HepG2 (cell line): ENCODE results near the gene CNTFR. TPM values are rescaled to one million over a fixed set of nuclear protein-coding genes. Genes with fewer than 3 reads are reported as not detected.

ENCODE experiments used
- ELF1 ChIP-seq: sonication (generic); formaldehyde crosslinking; IDR thresholded peaks from 2 replicates; pipeline ENCODE4 v1.4.0; 2020; ENCODE audit warnings: missing genetic modification reagents
- ERF ChIP-seq: IDR thresholded peaks from 2 replicates; pipeline ENCODE4 v1.6.1; 2018; ENCODE audit warnings: missing biosample characterization, missing genetic modification reagents
- FOXO1 ChIP-seq: sonication (generic); formaldehyde crosslinking; IDR thresholded peaks from 2 replicates; pipeline ENCODE4 v1.4.0; 2020; ENCODE audit warnings: missing genetic modification reagents
- GABPB1 ChIP-seq: IDR thresholded peaks from 2 replicates; pipeline ENCODE4 v1.6.1; 2016; ENCODE audit warnings: mild to moderate bottlenecking, missing genetic modification reagents, moderate library complexity, missing compliant biosample characterization
- HOXA5 ChIP-seq: sonication (generic); formaldehyde crosslinking; IDR thresholded peaks from 2 replicates; pipeline ENCODE4 v1.4.0; 2020; ENCODE audit warnings: missing genetic modification reagents
- KDM6A ChIP-seq: IDR thresholded peaks from 2 replicates; pipeline ENCODE4 v1.6.1; 2016; ENCODE audit warnings: low read depth
- RFX5 ChIP-seq: IDR thresholded peaks from 2 replicates; pipeline ENCODE4 v1.6.1; 2011; ENCODE audit warnings: low read depth, low read length, improper control_type of control experiment
- SAP130 ChIP-seq: IDR thresholded peaks from 2 replicates; pipeline ENCODE4 v1.6.1; 2016; ENCODE audit warnings: low read depth
- STAG1 ChIP-seq: sonication (generic); formaldehyde crosslinking; IDR thresholded peaks from 2 replicates; pipeline ENCODE4 v1.4.0; 2020; ENCODE audit warnings: missing genetic modification reagents
- SUZ12 ChIP-seq: fragments of 150-350 bp; IDR thresholded peaks from 2 replicates; pipeline ENCODE4 v1.6.1; 2014; ENCODE audit warnings: low read depth, low read length
- XRCC5 ChIP-seq: fragments of 200-400 bp; formaldehyde crosslinking; optimal IDR thresholded peaks from 2 replicates; pipeline ENCODE3; 2017; ENCODE audit warnings: mild to moderate bottlenecking, low read length
- ZBTB1 ChIP-seq: sonication (generic); formaldehyde crosslinking; IDR thresholded peaks from 2 replicates; pipeline ENCODE4 v1.4.0; 2020; ENCODE audit warnings: missing genetic modification reagents, borderline replicate concordance
- ZNF383 ChIP-seq: sonication (generic); formaldehyde crosslinking; IDR thresholded peaks from 2 replicates; pipeline ENCODE4 v1.4.0; 2020; ENCODE audit warnings: missing genetic modification reagents, mild to moderate bottlenecking, borderline replicate concordance
- ZNF703 ChIP-seq: sonication (generic); formaldehyde crosslinking; IDR thresholded peaks from 2 replicates; pipeline ENCODE4 v1.5.1; 2020; ENCODE audit warnings: missing genetic modification reagents, mild to moderate bottlenecking, moderate library complexity, borderline replicate concordance
- ZNF772 ChIP-seq: sonication (generic); formaldehyde crosslinking; IDR thresholded peaks from 2 replicates; pipeline ENCODE4 v1.5.0; 2020; ENCODE audit warnings: mild to moderate bottlenecking, missing genetic modification reagents
- ZSCAN9 ChIP-seq: IDR thresholded peaks from 2 replicates; pipeline ENCODE4 v1.6.1; 2016; ENCODE audit warnings: borderline replicate concordance
- polyA plus RNA-seq, 8 experiments: library from polyadenylated mRNA; depleted of rRNA in 3 of 8; stranded (reverse) in 7 of 8; unstranded in 1 of 8; fragments of >200 nt; fragmentation: Illumina TruSeq in 4 of 8; extraction: Trizol in 4 of 8; gene quantifications; 2 replicates each; pipeline versions ENCODE4 v1.2.1 to v1.2.3, GENCODE V29; 2011 to 2016; ENCODE audit warnings: low read depth in 4 of 8, missing spikeins in 1 of 8, mixed read lengths in 1 of 8; ENCODE audit not compliant: insufficient read depth in 1 of 8
- total RNA-seq, 5 experiments: library from RNA; depleted of rRNA; stranded (reverse); fragments of >200 nt; fragmentation: Illumina TruSeq; extraction: Trizol; gene quantifications; 2 replicates each; pipeline ENCODE4 v1.2.3, GENCODE V29; 2016; ENCODE audit warnings: low read depth in 1 of 5
- TF ChIP-seq, protein P1 (sequence below): sonication (generic); formaldehyde crosslinking; IDR thresholded peaks from 2 replicates; pipeline ENCODE4 v1.5.1; 2020; ENCODE audit warnings: mild to moderate bottlenecking, missing genetic modification reagents
- TF ChIP-seq, protein P2 (sequence below): sonication (generic); formaldehyde crosslinking; IDR thresholded peaks from 2 replicates; pipeline ENCODE4 v1.8.0; 2023; ENCODE audit warnings: mild to moderate bottlenecking, missing genetic modification reagents

CNTFR gene
- total and polyA plus RNA-seq, 2 of the 13 experiments (the other 11 are each of a cell fraction or from before 2014, with no cell fraction given) = not detected

DNA sequence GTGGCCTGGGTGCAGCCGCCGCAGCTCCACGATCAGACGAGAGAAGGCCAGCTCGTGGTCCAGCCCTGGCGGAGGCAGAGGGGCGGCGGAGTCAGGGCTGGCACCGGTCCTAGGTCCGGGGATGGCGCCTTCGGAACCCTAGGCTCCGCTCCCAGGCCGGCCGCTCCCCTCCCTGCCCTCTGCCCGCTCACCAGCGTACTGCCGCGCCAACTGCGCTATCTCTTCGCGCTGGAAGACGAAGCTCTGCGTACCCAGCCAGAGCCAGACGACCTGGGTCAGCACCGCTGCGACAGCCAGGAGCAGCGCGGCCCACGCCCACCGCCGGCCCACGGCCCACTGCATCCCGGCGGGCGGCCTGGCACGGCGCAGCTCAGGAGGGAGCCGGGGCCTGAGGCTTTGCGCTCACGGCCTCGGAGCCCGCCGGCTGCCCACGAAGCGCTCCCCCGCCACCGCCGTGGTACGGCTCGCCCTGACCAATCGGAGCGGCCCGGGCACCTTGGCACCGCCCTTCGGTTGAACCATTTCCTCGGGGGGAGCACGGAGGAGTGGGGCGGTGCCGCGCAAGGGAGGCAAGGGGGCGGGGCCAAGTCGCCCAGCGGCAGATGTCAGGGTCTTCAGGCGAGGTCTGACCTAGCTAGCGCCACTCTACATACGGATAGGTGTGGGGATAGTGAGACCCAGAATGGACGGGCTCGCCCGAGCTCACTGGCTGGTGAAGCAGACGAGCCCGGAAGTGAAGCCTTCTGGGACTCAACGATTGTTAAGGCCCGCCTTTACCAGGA, 48.0 kb upstream of the CNTFR start, which contains the start of gene SIGMAR1 (continued):
- TF ChIP-seq KDM6A (no peak), HOXA5 (peak; percentile 35), RFX5 (peak; percentile 23; the same call in 1 of the 2 replicates), SAP130 (peak; percentile 84), GABPB1 (peak; percentile 84), ZNF703 (CRISPR knock-in tag) (no peak; the same call in 1 of the 2 replicates), FOXO1 (CRISPR knock-in tag) (no peak), ZBTB1 (CRISPR knock-in tag) (no peak), ZSCAN9 (CRISPR knock-in tag) (peak; percentile 73; the same call in 1 of the 2 replicates), ZNF772 (CRISPR knock-in tag) (0 out of 2 replicates have a peak, but pooled peaks have one; percentile 28), ZNF383 (CRISPR knock-in tag) (no peak), XRCC5 (peak; percentile 11), ELF1 (CRISPR knock-in tag) (peak; percentile 84), ERF (peak; percentile 87; the same call in 1 of the 2 replicates), SUZ12 (no peak), STAG1 (no peak; the same call in 1 of the 2 replicates)
- TF ChIP-seq, protein P1, sequence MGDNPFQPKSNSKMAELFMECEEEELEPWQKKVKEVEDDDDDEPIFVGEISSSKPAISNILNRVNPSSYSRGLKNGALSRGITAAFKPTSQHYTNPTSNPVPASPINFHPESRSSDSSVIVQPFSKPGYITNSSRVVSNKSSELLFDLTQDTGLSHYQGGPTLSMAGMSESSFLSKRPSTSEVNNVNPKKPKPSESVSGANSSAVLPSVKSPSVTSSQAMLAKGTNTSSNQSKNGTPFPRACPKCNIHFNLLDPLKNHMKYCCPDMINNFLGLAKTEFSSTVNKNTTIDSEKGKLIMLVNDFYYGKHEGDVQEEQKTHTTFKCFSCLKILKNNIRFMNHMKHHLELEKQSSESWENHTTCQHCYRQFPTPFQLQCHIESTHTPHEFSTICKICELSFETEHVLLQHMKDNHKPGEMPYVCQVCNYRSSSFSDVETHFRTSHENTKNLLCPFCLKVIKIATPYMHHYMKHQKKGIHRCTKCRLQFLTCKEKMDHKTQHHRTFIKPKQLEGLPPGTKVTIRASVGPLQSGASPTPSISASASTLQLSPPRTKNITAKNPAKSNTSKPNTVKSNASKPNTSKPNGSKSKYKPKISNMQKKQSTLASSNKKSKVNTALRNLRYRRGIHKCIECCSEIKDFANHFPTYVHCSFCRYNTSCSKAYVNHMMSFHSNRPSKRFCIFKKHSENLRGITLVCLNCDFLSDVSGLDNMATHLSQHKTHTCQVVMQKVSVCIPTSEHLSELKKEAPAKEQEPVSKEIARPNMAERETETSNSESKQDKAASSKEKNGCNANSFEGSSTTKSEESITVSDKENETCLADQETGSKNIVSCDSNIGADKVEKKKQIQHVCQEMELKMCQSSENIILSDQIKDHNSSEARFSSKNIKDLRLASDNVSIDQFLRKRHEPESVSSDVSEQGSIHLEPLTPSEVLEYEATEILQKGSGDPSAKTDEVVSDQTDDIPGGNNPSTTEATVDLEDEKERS (CRISPR knock-in tag) = peak; percentile 76; the same call in 1 of the 2 replicates
- TF ChIP-seq, protein P2, sequence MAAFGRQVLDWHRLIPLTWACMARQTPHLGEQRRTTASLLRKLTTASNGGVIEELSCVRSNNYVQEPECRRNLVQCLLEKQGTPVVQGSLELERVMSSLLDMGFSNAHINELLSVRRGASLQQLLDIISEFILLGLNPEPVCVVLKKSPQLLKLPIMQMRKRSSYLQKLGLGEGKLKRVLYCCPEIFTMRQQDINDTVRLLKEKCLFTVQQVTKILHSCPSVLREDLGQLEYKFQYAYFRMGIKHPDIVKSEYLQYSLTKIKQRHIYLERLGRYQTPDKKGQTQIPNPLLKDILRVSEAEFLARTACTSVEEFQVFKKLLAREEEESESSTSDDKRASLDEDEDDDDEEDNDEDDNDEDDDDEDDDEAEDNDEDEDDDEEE = no peak
